ENCODE data around the gene AXIN2. TPM values are rescaled to one million over a fixed set of nuclear protein-coding genes. Genes with fewer than 3 reads are reported as not detected.

AXIN2 gene
- total and polyA plus RNA-seq, 3 donors from 2014 or later, result 18.1 to 26.3 (median 20.2) TPM

DNA sequence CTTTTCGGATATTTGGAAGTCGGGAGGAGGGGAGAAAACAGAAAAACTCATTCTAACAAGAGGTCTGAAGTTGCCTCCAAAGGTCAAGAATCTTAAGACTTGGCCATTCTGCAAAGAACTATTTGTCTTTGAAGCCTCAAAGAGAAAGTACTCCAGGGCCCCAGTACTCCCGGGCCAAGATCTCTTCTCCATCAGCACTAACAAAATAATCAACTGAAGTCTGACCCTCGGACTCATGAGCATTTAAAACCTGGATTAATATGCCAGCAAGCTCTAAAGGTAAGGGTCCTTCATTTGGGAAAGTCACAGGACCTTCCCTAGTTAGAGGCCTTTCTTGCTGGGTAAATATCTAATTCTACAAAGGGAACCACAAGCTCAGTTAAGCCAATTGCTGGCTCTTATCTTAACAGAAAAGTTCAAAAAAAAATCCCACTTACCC lies 4.5 kb downstream of the AXIN2 start:
- 26 to 30% methylated on average over 4 of the region's 4 CpGs for WGBS, 2 donors
- Histone ChIP-seq H3K4me3 (no peak overlapping the region), H3K27ac (no peak overlapping the region), H3K27me3 (no peaks in the 10 kb centered on the region), H3K4me1 (peaks cover 37% of the 10 kb centered on the region), H3K9me3 (no peaks in the 10 kb centered on the region), H3K36me3 (ENCODE audit: low read depth, missing control alignments) (no peaks in the 10 kb centered on the region)
- DNase-seq, result no peak
- intact Hi-C loops (cut with DNase I; ENCODE audit: low total_unique reads), result loop anchor here (10.0 kb wide), 1 partner anchor 262 kb away; no protein-coding TSS in a partner anchor
- TF ChIP-seq, protein P1, sequence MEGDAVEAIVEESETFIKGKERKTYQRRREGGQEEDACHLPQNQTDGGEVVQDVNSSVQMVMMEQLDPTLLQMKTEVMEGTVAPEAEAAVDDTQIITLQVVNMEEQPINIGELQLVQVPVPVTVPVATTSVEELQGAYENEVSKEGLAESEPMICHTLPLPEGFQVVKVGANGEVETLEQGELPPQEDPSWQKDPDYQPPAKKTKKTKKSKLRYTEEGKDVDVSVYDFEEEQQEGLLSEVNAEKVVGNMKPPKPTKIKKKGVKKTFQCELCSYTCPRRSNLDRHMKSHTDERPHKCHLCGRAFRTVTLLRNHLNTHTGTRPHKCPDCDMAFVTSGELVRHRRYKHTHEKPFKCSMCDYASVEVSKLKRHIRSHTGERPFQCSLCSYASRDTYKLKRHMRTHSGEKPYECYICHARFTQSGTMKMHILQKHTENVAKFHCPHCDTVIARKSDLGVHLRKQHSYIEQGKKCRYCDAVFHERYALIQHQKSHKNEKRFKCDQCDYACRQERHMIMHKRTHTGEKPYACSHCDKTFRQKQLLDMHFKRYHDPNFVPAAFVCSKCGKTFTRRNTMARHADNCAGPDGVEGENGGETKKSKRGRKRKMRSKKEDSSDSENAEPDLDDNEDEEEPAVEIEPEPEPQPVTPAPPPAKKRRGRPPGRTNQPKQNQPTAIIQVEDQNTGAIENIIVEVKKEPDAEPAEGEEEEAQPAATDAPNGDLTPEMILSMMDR (IDR thresholded peaks at IDR 0.05), result no peak
- no peak for TF ChIP-seq POLR2A (IDR thresholded peaks at IDR 0.05)

DNA sequence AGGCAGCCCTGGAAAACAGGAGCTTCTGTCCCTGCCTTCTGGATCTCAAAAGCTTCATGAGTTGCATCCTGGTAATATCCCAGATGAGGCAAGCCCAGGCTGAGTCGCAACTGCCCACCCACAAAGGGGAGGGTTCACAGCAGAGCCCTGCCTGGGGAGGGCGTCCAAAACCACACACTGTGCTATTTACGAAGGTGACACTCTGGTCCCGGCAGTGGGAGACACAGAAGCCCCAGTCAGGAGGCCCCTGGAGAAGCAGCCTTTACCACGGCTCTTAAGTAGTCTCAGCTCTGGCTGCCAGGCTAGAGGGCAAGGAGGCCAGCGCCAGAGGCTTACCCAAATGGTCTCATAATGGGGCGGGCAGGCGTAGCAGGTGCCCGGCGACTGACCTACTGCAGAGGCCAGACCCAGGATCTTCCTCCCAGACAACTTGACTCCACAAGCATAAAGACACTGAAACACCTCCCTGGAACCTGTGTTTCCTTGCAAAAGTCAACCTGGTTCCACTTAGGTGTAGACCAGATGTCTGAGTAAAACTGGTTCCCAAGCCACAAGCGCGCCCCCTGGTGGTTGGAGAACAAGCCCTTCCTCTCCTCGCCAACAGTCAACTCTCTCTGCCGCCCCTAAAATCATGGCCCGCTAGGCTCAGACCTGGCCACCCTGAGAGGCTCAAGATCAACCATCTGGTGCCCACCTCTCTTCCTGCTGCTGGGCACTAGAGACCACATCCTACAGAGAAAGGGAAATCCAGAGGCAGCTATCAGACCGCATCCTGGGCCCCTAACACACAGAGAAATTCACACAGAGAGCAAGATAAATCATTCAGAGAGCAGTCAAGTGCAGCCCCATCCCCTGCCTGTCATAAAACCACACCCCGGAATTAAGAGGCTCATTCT lies 5.2 kb downstream of the AXIN2 start:
- H3K9me3 ChIP-seq, result no peaks in the 10 kb centered on the region
- H3K27ac ChIP-seq, result no peak overlapping the region
- peaks cover 43% of the 10 kb centered on the region for H3K4me1 ChIP-seq
- no peaks in the 10 kb centered on the region for H3K27me3 ChIP-seq
- TF ChIP-seq POLR2A (IDR thresholded peaks at IDR 0.05), result no peak
- TF ChIP-seq, protein P1 (IDR thresholded peaks at IDR 0.05), result peak; percentile 50 to 76 (median 58)
- no peak overlapping the region for H3K4me3 ChIP-seq
- H3K36me3 ChIP-seq (ENCODE audit: low read depth, missing control alignments), result no peaks in the 10 kb centered on the region
- peak; percentile 81 for DNase-seq
- intact Hi-C loops (cut with DNase I; ENCODE audit: low total_unique reads), result loop anchor here (10.0 kb wide), 1 partner anchor 261 kb away; no protein-coding TSS in a partner anchor
- WGBS, 2 donors, result 64 to 72% methylated on average over 13 to 17 of the region's 17 CpGs

DNA sequence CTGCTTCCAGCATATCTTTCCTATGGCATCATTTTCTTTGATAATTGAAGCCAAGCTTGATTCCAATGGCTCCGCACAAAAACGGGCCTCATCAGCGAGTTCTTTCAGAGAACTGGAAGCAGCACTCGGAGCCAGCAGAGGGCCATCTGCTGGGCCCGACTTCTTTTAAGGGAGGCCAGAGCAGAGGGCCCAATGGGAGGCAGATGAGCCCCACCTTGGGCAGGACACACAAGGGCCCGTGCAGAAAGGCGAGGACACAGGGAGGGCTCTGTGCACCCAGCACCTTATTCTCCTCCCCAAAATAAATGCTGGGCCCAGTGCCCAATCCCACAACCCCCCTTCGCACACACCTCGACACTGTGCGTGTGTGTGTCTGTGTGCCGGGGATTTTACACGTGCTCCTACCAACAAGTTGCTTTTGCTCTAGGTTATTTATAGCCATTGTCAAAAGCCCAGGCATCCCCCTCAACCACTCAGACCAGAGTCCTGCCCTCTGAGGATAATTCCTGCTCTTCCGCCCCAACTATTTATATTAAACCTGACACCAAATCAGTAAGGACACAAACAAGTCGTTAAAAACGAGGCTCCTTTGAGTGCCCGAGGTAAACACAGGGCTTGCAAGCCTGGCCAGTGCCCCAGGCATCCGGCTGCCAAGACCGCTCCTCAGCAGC lies 6.8 kb downstream of the AXIN2 start:
- no peak for DNase-seq

DNA sequence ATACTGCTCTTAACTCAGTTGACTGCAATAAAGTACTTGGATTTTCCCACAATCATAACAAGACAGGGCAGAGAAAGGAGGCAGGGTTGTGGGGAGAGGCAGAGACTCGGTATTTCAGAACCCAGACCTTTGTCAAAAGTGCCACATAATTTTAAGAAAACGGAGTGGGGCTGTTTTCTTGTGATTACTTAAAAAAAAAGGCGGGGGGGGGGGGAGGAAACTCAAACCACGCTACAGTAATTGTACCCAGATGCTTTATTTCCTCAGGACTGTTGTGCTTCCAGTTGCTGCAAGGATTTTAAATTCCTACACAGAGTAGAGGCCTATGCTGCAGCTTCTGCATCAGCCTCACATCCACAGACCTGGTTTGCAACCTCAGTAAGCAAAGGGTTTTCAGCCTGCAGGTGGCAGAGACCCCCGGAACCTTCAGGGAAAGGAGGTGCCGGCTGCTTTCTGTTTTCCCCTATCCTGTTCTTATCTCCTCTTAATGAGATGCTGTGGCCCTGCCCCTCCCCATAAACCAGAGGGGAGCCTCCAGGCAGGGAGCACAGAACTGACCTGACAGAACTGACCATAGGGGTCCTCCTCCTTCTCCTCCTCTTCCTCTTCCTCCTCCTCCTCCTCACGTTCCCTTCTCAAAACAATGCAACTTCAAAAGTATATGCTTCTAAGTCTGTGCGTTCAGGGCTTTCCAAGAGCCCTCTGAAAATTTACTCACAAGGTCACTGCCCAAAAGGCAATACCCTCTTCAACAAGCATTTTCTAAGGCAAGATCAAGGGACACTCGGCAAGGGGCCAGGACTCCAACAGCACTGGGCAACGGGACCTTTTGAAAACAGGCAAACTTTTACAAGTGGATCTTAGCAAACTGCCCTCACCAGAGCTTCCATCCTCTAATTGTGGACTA lies 7.5 kb downstream of the AXIN2 start:
- peaks cover 44% of the 10 kb centered on the region for H3K4me1 ChIP-seq
- H3K27me3 ChIP-seq, result no peaks in the 10 kb centered on the region
- H3K27ac ChIP-seq, result no peak overlapping the region
- H3K9me3 ChIP-seq, result no peaks in the 10 kb centered on the region
- no peak overlapping the region for H3K4me3 ChIP-seq
- no peaks in the 10 kb centered on the region for H3K36me3 ChIP-seq (ENCODE audit: low read depth, missing control alignments)
- no peak for TF ChIP-seq POLR2A (IDR thresholded peaks at IDR 0.05)
- TF ChIP-seq, protein P1 (IDR thresholded peaks at IDR 0.05), result no peak
- no peak for DNase-seq
- WGBS, 2 donors, result 38 to 41% methylated on average over 9 to 10 of the region's 10 CpGs
- intact Hi-C loops (cut with DNase I; ENCODE audit: low total_unique reads), result loop anchor here (10.0 kb wide), 1 partner anchor 259 kb away; no protein-coding TSS in a partner anchor

More for the DNA sequence above, 6.8 kb downstream of the AXIN2 start:
- H3K4me1 ChIP-seq, result peaks cover 44% of the 10 kb centered on the region
- no peak for TF ChIP-seq POLR2A (IDR thresholded peaks at IDR 0.05)
- TF ChIP-seq, protein P1 (IDR thresholded peaks at IDR 0.05), result no peak
- WGBS, 2 donors, result 60 to 71% methylated on average over 18 of the region's 18 CpGs
- intact Hi-C loops (cut with DNase I; ENCODE audit: low total_unique reads), result loop anchor here (10.0 kb wide), 1 partner anchor 260 kb away; no protein-coding TSS in a partner anchor
- no peak overlapping the region for H3K27ac ChIP-seq
- H3K9me3 ChIP-seq, result no peaks in the 10 kb centered on the region
- H3K4me3 ChIP-seq, result no peak overlapping the region
- H3K36me3 ChIP-seq (ENCODE audit: low read depth, missing control alignments), result no peaks in the 10 kb centered on the region
- H3K27me3 ChIP-seq, result no peaks in the 10 kb centered on the region

Data from testis (tissue), 3 donors.